Activated CD8-positive, alpha-beta T cell treated with anti-CD3 and anti-CD28 coated beads for 36 hours (primary cell): ENCODE data around the gene KCNK4. TPM values are rescaled to one million over a fixed set of nuclear protein-coding genes. Genes with fewer than 3 reads are reported as not detected.

ENCODE experiments used
- ATAC-seq: fragments of 200-7000 bp; cut with Tn5 transposase; one replicate; pipeline ENCODE4 v1.10.0; 2021; ENCODE audit warnings: mild to moderate bottlenecking, moderate library complexity
- CTCF ChIA-PET: fragments of 350-600 bp; sonication (Branson Sonifier 250); formaldehyde crosslinking; loops from one replicate; lab custom pipeline; 2021; ENCODE audit warnings: antibody characterized with exemption; lab: Charles Lee
- POLR2A ChIA-PET: fragments of 350-600 bp; sonication (Branson Sonifier 250); formaldehyde crosslinking; loops from one replicate; lab custom pipeline; 2021; ENCODE audit warnings: antibody characterized with exemption; lab: Charles Lee
- DNase-seq: peaks from one replicate; pipeline ENCODE4 v3.0.0-alpha.2; 2020
- H3K27ac Mint-ChIP-seq: one replicate; pipeline ENCODE4 v1.8.0; 2021; ENCODE audit warnings: mild to moderate bottlenecking, mixed read lengths
- H3K27me3 Mint-ChIP-seq: one replicate; pipeline ENCODE4 v1.8.0; 2021; ENCODE audit warnings: mixed read lengths
- H3K36me3 Mint-ChIP-seq: one replicate; pipeline ENCODE4 v1.8.0; 2021; ENCODE audit warnings: low read depth, mixed read lengths
- H3K4me1 Mint-ChIP-seq: one replicate; pipeline ENCODE4 v1.8.0; 2021; ENCODE audit warnings: low read depth, mixed read lengths
- H3K4me3 Mint-ChIP-seq: one replicate; pipeline ENCODE4 v1.8.0; 2021; ENCODE audit warnings: mild to moderate bottlenecking, moderate library complexity, mixed read lengths
- H3K9me3 Mint-ChIP-seq: one replicate; pipeline ENCODE4 v1.8.0; 2021; ENCODE audit warnings: mixed read lengths
- intact Hi-C: fragments of 100-400 bp; cut with micrococcal nuclease; formaldehyde crosslinking; loops from one replicate; pipeline ENCODE4 v1.10.0; 2022
- total RNA-seq, 2 experiments: library from RNA; stranded (reverse); gene quantifications; one replicate each; pipeline ENCODE4 v1.2.3, GENCODE V29; 2021
- TF ChIP-seq, protein P1 (sequence below): fragments of 200-600 bp; IDR thresholded peaks from one replicate; pipeline ENCODE4 v1.8.0; 2022; ENCODE audit warnings: antibody characterized with exemption, mild to moderate bottlenecking

KCNK4 gene
- total RNA-seq, 2 experiments from 2014 or later: 0.23 TPM; not detected in 1

DNA sequence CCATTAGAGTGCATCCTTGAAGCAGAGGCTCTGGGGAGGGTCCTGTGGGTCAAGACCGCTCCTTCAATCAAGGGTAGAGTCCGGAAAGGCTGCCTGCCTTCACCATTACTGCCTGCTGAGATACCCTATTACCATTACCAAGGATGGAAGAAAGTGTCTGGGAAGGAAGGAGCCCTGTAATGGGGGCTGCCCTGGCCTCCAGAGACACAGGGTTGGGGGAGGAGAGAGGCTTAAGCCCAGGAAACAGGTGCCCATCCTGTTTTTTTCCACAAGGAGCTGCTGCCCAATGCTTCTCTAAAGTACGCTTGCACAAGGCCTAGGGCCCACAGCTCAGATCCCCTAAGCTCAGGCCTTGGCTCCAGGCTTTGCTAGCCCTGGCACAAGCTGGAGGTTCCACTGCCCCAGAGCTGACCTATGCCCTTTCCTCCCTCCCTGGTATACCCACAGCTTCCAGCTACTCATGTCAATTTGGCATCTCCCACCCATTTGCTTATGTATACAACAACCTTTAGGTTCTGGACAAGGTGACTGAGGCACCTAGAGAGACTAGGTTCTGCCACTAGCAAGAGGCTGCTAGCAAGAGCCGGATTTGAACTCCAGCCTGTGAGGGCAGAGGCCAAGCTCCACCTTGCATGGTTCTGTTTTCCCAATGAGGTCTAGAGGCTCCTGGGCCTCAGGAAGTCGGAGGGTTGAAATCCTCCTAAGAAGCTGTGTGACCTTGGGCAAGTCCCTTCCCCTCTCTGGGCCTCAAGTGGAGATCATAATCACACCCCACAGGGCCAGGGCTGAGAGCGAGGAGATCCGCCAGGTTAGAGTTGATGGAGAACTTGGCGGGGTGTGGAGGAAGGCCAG lies 41.3 kb upstream of the KCNK4 start:
- Mint-ChIP-seq H3K9me3 (no peaks in the 10 kb centered on the region), H3K27ac (no peak overlapping the region), H3K4me3 (peak overlapping the region; percentile 36), H3K27me3 (no peaks in the 10 kb centered on the region), H3K36me3 (peaks cover 9% of the 10 kb centered on the region), H3K4me1 (peaks cover 16% of the 10 kb centered on the region)
- ATAC-seq (no peak), DNase-seq (no peak)
- ChIA-PET POLR2A (interaction anchor here (0.5 to 10.0 kb wide), 10 partner anchors 8 to 1256 kb away, joined by 3 to 132 read pairs (median 4); partner anchors contain the start of genes FERMT3 and FKBP2), CTCF (interaction anchor here (0.9 to 5.3 kb wide), 18 partner anchors 9 to 200 kb away, joined by 3 to 42 read pairs (median 4); partner anchors contain the start of genes BAD, CATSPERZ, FERMT3 and FKBP2)
- intact Hi-C loops: loop anchor here (10.0 kb wide), 1 partner anchor 55 kb away; the partner anchor contains the start of genes CATSPERZ and ESRRA
- TF ChIP-seq, protein P1, sequence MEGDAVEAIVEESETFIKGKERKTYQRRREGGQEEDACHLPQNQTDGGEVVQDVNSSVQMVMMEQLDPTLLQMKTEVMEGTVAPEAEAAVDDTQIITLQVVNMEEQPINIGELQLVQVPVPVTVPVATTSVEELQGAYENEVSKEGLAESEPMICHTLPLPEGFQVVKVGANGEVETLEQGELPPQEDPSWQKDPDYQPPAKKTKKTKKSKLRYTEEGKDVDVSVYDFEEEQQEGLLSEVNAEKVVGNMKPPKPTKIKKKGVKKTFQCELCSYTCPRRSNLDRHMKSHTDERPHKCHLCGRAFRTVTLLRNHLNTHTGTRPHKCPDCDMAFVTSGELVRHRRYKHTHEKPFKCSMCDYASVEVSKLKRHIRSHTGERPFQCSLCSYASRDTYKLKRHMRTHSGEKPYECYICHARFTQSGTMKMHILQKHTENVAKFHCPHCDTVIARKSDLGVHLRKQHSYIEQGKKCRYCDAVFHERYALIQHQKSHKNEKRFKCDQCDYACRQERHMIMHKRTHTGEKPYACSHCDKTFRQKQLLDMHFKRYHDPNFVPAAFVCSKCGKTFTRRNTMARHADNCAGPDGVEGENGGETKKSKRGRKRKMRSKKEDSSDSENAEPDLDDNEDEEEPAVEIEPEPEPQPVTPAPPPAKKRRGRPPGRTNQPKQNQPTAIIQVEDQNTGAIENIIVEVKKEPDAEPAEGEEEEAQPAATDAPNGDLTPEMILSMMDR: no peak

DNA sequence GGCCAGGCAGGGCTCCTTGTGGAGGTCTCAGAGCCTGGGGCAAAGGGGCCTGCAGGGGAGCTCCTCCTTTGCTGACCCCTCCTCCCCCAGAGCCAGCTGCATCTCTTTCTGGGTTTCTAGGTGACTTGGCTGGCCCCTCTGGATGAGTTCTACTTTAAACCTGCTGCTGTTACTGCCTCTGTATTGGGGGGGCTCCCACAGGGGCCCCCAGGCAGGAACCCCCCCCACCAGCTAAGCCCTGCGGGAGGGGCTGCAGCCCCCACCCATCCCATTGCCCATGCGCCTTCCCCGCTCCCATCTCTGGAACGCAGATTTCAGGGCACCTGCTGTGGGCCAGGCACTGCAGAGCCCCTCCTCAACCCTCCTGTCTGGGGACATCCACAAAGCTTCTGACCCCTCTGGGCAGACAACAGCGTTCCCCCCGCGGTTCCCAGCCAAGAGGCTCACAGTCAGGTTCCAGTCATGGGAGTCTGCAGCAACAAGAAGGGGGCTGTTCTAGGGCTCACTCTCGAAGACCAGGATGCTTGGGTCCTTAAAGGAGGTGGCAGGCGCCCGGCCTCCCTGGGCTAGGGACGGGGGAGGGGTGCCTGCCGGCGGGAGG lies 40.6 kb upstream of the KCNK4 start:
- Mint-ChIP-seq H3K27ac (no peak overlapping the region), H3K4me3 (peak overlapping the region; percentile 78), H3K36me3 (peaks cover 6% of the 10 kb centered on the region), H3K9me3 (no peaks in the 10 kb centered on the region), H3K27me3 (no peaks in the 10 kb centered on the region), H3K4me1 (peaks cover 16% of the 10 kb centered on the region)
- CTCF ChIA-PET: interaction anchor here (0.6 to 5.3 kb wide), 22 partner anchors 7 to 249 kb away, joined by 3 to 42 read pairs (median 4); partner anchors contain the start of genes BAD, CATSPERZ, FERMT3 and FKBP2
- ATAC-seq (no peak), DNase-seq (no peak)
- TF ChIP-seq, protein P1: no peak
- POLR2A ChIA-PET: interaction anchor here (0.5 to 10.0 kb wide), 11 partner anchors 9 to 1255 kb away, joined by 3 to 132 read pairs (median 3); partner anchors contain the start of genes FERMT3 and FKBP2
- intact Hi-C loops: no loop called here

DNA sequence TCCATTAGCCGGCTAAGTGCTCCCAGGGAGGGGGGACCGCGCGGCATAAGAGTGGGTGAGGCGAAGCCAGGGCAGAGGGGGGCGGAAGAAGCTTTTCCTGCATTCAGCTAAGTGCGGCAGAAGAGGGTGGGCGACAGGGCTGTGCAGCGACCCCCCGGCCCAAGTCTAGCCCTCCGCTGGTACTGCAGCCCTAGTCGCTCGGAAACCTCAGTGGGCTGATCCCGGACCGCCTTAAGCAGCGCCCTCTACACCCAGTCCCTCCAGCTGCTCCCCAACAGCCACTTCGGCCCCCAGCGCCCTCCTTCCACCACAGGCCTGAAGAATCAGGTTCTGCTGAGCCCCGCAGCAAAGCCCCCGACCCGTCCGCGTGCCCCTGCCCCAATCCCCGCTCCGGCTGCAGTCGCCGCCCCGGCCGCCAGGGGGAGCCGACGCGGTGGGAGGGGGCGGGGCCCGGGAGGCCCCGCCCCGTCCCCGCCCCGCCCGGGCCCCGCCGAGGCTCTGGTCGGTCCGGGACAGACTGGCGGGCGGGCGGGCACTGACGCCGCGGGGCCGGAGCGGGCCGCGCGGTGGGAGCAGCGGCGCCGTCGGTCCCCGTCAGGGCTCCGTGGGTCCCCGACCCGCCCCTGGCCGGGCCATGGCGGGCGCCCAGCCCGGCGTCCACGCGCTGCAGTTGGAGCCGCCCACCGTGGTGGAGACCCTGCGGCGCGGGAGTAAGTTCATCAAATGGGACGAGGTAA lies 39.9 kb upstream of the KCNK4 start, which contains the start of gene PLCB3:
TSS of gene PLCB3 (plus strand) at position 515 of the 737 bp plus-strand sequence. CDS start at position 635, 120 bp downstream.
- DNase-seq: peak; percentile 53
- peak within 1 kb of the TSS; percentile 71 for H3K27ac Mint-ChIP-seq

DNA sequence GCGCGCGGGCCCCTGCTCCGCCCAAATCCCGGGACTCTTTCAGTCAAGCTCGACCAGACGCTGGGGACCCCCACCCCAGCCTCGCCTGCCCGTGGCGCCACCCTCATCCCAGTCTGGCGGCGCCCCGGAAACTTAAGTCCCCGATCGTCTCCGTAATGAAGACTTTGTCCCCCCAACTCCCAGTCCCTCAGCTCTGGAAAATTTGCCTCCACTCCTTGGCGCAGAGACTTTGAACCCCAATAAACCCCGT lies 39.4 kb upstream of the KCNK4 start:
- POLR2A ChIA-PET: interaction anchor here (1.0 to 10.0 kb wide), 4 partner anchors 18 to 47 kb away, joined by 3 to 132 read pairs (median 4); partner anchors contain the start of gene FERMT3

More for the DNA sequence above, 39.9 kb upstream of the KCNK4 start, which contains the start of gene PLCB3:
- peaks cover 2% of the 10 kb centered on the region for H3K36me3 Mint-ChIP-seq
- ChIA-PET POLR2A (interaction anchor here (0.5 to 10.0 kb wide), 11 partner anchors 9 to 53 kb away, joined by 3 to 132 read pairs (median 3); partner anchors contain the start of genes FERMT3 and FKBP2), CTCF (interaction anchor here (0.6 to 5.3 kb wide), 25 partner anchors 8 to 249 kb away, joined by 3 to 42 read pairs (median 4); partner anchors contain the start of genes BAD, CATSPERZ, FERMT3 and FKBP2)
- TF ChIP-seq, protein P1: peak; percentile 73
- no peaks in the 10 kb centered on the region for H3K27me3 Mint-ChIP-seq
- peaks cover 16% of the 10 kb centered on the region for H3K4me1 Mint-ChIP-seq
- H3K9me3 Mint-ChIP-seq: no peaks in the 10 kb centered on the region
- intact Hi-C loops: no loop called here
- ATAC-seq: peak; percentile 74
- H3K4me3 Mint-ChIP-seq: peak within 1 kb of the TSS; percentile 90

More for the DNA sequence above, 39.4 kb upstream of the KCNK4 start:
- Mint-ChIP-seq H3K4me3 (peak overlapping the region; percentile 90), H3K36me3 (peaks cover 2% of the 10 kb centered on the region), H3K4me1 (peaks cover 16% of the 10 kb centered on the region), H3K27me3 (no peaks in the 10 kb centered on the region), H3K9me3 (no peaks in the 10 kb centered on the region), H3K27ac (no peak overlapping the region)
- intact Hi-C loops: no loop called here
- TF ChIP-seq, protein P1: no peak
- CTCF ChIA-PET: interaction anchor here (0.6 to 5.3 kb wide), 16 partner anchors 9 to 103 kb away, joined by 3 to 42 read pairs (median 5); partner anchors contain the start of genes CATSPERZ, FERMT3, PRDX5 and TRMT112
- DNase-seq (no peak), ATAC-seq (no peak)
